NCI-H345 (cell line): ENCODE data around the gene FXR1.

ENCODE experiments used
- DNase-seq: peaks from one replicate; lab custom pipeline; 2025; lab: John Stamatoyannopoulos, UW

FXR1 gene

GRCh38 chr3:181007262-181007661 lies 94.8 kb downstream of the FXR1 start:
- DNase-seq: no peak

- no peak for DNase-seq
These were observed 96.3 kb downstream of the FXR1 start for GRCh38 chr3:181008796-181009195.

DNA sequence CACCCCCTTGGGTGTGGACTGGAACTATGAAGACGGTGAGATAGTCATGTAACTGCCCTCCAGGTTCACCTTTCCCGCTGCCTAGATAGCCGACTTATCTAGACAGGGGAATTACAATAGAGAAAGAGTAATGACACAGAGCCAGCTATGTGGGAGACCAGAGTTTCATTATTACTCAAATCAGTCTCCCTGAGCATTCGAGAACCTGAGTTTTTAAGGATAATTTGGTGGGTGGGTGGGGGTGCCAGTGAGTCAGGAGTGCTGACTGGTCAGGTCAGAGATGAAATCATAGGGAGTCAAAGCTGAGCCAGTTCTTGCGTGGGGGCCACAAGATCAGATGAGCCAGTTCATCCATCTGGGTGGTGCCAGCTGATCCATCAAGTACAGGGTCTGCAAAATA lies 96.8 kb downstream of the FXR1 start:
- no peak for DNase-seq

DNA sequence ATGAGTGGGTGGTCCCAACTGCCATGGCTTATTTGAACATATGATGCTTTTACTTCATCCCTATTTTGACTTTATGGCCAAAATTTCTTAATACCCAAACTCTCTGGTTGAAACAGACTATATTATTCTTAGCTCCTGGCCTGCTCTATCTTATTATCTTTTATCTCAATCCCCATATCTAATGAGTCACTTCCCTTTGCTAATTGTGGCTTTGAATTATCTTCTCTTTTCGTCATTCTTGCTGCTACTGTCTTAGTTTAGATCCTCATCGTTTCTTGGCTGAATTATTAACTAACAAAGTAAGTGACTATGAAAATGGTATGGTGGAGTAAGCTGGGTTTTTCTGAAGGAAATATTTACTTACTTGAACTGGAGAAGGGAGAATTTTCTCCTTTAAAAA lies 105.2 kb downstream of the FXR1 start:
- DNase-seq: no peak

DNA sequence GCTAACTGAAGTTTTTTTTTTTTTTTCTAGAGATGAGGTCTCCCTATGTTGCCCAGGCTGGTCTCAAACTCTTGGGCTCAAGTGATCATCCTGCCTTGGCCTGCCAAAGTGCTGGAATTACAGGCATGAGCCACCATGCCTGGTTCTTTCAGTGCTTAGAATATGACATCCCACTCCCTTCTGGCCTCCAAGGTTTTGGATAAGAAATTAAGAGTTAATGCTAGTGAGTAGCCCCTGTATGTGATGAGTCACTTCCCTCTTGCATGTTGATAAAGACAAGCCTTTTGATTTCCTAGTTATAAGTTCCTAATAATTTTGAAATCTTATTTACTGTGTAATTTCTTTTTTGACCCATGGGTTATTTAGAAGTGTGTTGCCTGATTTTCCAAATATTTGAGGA lies 112.7 kb downstream of the FXR1 start:
- DNase-seq: no peak

DNA sequence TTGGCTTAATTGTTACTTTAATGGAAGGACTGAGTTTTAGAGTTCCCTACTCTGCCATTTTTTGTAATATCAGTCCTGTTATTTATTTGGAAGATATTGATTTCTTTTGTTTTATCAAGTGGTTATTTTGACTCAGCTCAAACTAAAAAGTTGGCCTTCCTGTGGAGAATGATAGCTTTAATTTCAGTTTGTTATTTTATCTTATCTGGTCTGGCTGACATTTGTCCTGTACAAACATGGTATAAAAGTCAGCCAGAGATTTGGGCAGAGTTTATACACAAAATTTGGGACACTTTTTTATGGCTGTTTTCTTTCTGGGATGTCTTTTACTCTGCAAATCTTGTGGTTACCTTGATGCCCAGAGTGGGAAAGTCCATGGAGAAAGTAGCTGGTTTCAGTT lies 118.5 kb downstream of the FXR1 start:
- no peak for DNase-seq
